H1 (cell line): ENCODE measurements around the gene EN2. TPM values are rescaled to one million over a fixed set of nuclear protein-coding genes. Genes with fewer than 3 reads are reported as not detected.

Source experiments
- CTCF ChIA-PET: fragments of 300-600 bp; sonication (Branson Sonifier 250); formaldehyde crosslinking; loops from one replicate; lab custom pipeline; 2021; ENCODE audit not compliant: partially characterized antibody; lab: Charles Lee
- POLR2A ChIA-PET: fragments of 300-600 bp; sonication (Branson Sonifier 250); formaldehyde crosslinking; loops from one replicate; lab custom pipeline; 2021; ENCODE audit warnings: inconsistent platforms; ENCODE audit not compliant: partially characterized antibody; lab: Charles Lee
- DNase-seq, 2 experiments: peaks; one replicate each; pipeline versions ENCODE4 v3.0.0 to v3.0.0-alpha.2; 2010 to 2022; ENCODE audit warnings: low spot score in 2 of 2, low read depth in 1 of 2, mixed read lengths in 1 of 2
- FAIRE-seq: peaks from 2 replicates; lab custom pipeline; 2011; peaks lifted over from hg19 to GRCh38; lab: Jason Lieb, UNC
- H2AFZ ChIP-seq: 2 replicates; pipeline ENCODE4 v1.8.1; 2012; ENCODE audit warnings: low read length, inconsistent platforms
- H2AK5ac ChIP-seq: 2 replicates; pipeline ENCODE4 v1.6.1; 2013; ENCODE audit warnings: low read depth, low read length
- H2BK120ac ChIP-seq: replicated peaks from 2 replicates; pipeline ENCODE3; 2013; ENCODE audit warnings: low read depth, low read length, inconsistent platforms
- H2BK12ac ChIP-seq: 2 replicates; pipeline ENCODE4 v1.6.1; 2013; ENCODE audit warnings: low read depth, low read length
- H2BK15ac ChIP-seq: 2 replicates; pipeline ENCODE4 v1.6.1; 2013; ENCODE audit warnings: low read length
- H2BK20ac ChIP-seq: 2 replicates; pipeline ENCODE4 v1.6.1; 2013; ENCODE audit warnings: low read length
- H2BK5ac ChIP-seq: 2 replicates; pipeline ENCODE4 v1.6.1; 2013; ENCODE audit warnings: low read depth, low read length
- H3K14ac ChIP-seq: 2 replicates; pipeline ENCODE4 v1.6.1; 2013; ENCODE audit warnings: inconsistent platforms; ENCODE audit not compliant: insufficient read length
- H3K18ac ChIP-seq: 2 replicates; pipeline ENCODE4 v1.6.1; 2013; ENCODE audit warnings: low read length; ENCODE audit errors: extremely low read depth
- H3K23ac ChIP-seq: 2 replicates; pipeline ENCODE4 v1.6.1; 2013; ENCODE audit warnings: inconsistent platforms; ENCODE audit not compliant: insufficient read length
- H3K23me2 ChIP-seq: 2 replicates; pipeline ENCODE4 v1.6.1; 2013; ENCODE audit warnings: low read depth, low read length
- H3K27ac ChIP-seq: 2 replicates; pipeline ENCODE4 v1.6.1; 2011; ENCODE audit warnings: low read depth, low read length, inconsistent platforms
- H3K27me3 ChIP-seq, 4 experiments: replicated peaks in 1 of 4; 1 replicate in 1 of 4; 2 replicates in 3 of 4; pipeline versions ENCODE4 v1.6.1 to v1.8.1; 2011 to 2013; ENCODE audit warnings: low read length in 3 of 4, mild to moderate bottlenecking in 3 of 4, inconsistent platforms in 2 of 4, mixed read lengths in 2 of 4, moderate library complexity in 1 of 4; ENCODE audit not compliant: control insufficient read depth in 3 of 4, insufficient read depth in 3 of 4; ENCODE audit errors: extremely low read depth in 1 of 4
- H3K36me3 ChIP-seq, 4 experiments: 2 replicates each; pipeline versions ENCODE4 v1.6.1 to v1.8.1; 2011 to 2013; ENCODE audit warnings: mild to moderate bottlenecking in 4 of 4, low read length in 3 of 4, moderate library complexity in 2 of 4, control low read depth in 1 of 4, inconsistent platforms in 1 of 4; ENCODE audit not compliant: insufficient read depth in 4 of 4, control insufficient read depth in 2 of 4
- H3K4ac ChIP-seq: replicated peaks from 2 replicates; pipeline ENCODE3; 2013; ENCODE audit warnings: low read length, low read depth, mixed read lengths, inconsistent platforms; ENCODE audit not compliant: insufficient read length
- H3K4me1 ChIP-seq, 4 experiments: replicated peaks in 1 of 4; 1 replicate in 1 of 4; 2 replicates in 3 of 4; pipeline versions ENCODE4 v1.6.1 to v1.8.1; 2011 to 2013; ENCODE audit warnings: low read length in 3 of 4, inconsistent platforms in 2 of 4, mixed read lengths in 1 of 4; ENCODE audit not compliant: insufficient read depth in 4 of 4, control insufficient read depth in 3 of 4
- H3K4me2 ChIP-seq, 2 experiments: 2 replicates each; pipeline versions ENCODE4 v1.6.1 to v1.8.1; 2011 to 2013; ENCODE audit warnings: low read depth in 2 of 2, low read length in 2 of 2, control low read depth in 1 of 2, inconsistent platforms in 1 of 2, mild to moderate bottlenecking in 1 of 2; ENCODE audit not compliant: insufficient read depth in 1 of 2
- H3K4me3 ChIP-seq, 4 experiments: fragments of 200-600, 300-600 bp in 1 of 4; sonication (generic), shearing (Covaris generic), sonication (Bioruptor Twin) in 1 of 4; 2 replicates each; pipeline versions ENCODE4 v1.5.1 to v1.8.1; 2011 to 2016; ENCODE audit warnings: low read length in 4 of 4, low read depth in 3 of 4, control low read depth in 2 of 4, inconsistent platforms in 2 of 4, mild to moderate bottlenecking in 2 of 4, mixed read lengths in 1 of 4, moderate library complexity in 1 of 4; ENCODE audit not compliant: insufficient read depth in 2 of 4; ENCODE audit errors: extremely low read depth in 1 of 4
- H3K56ac ChIP-seq: replicated peaks from 2 replicates; pipeline ENCODE3; 2013; ENCODE audit warnings: low read depth, mild to moderate bottlenecking, mixed read lengths, low read length, inconsistent platforms; ENCODE audit not compliant: insufficient read length
- H3K79me1 ChIP-seq: 2 replicates; pipeline ENCODE4 v1.6.1; 2013; ENCODE audit warnings: low read depth, low read length, control low read depth
- H3K79me2 ChIP-seq, 2 experiments: 2 replicates each; pipeline versions ENCODE4 v1.6.1 to v1.8.1; 2012 to 2013; ENCODE audit warnings: low read length in 2 of 2, mild to moderate bottlenecking in 2 of 2, inconsistent platforms in 1 of 2; ENCODE audit not compliant: insufficient read depth in 2 of 2, control insufficient read depth in 1 of 2
- H3K9ac ChIP-seq, 4 experiments: replicated peaks in 1 of 4; 1 replicate in 1 of 4; 2 replicates in 3 of 4; pipeline versions ENCODE4 v1.6.1 to v1.8.1; 2011 to 2013; ENCODE audit warnings: low read depth in 3 of 4, low read length in 3 of 4, control low read depth in 2 of 4, mild to moderate bottlenecking in 2 of 4, moderate library complexity in 2 of 4, inconsistent platforms in 1 of 4; ENCODE audit errors: extremely low read depth in 1 of 4
- H3K9me3 ChIP-seq, 2 experiments: 2 replicates each; pipeline versions ENCODE4 v1.6.1 to v1.8.1; 2012 to 2013; ENCODE audit warnings: mild to moderate bottlenecking in 2 of 2, moderate library complexity in 2 of 2, control low read depth in 1 of 2, inconsistent platforms in 1 of 2, low read depth in 1 of 2, low read length in 1 of 2, mixed read lengths in 1 of 2; ENCODE audit not compliant: insufficient read depth in 2 of 2
- H4K20me1 ChIP-seq, 2 experiments: replicated peaks in 1 of 2; 2 replicates each; pipeline versions ENCODE3 to v1.8.1; 2011 to 2013; ENCODE audit warnings: inconsistent platforms in 2 of 2, low read length in 2 of 2, mild to moderate bottlenecking in 1 of 2; ENCODE audit not compliant: insufficient read depth in 2 of 2, control insufficient read depth in 1 of 2
- H4K5ac ChIP-seq: 2 replicates; pipeline ENCODE4 v1.6.1; 2013; ENCODE audit warnings: low read length, low read depth, mixed read lengths, inconsistent platforms; ENCODE audit not compliant: insufficient read length
- H4K8ac ChIP-seq: 2 replicates; pipeline ENCODE4 v1.8.0; 2013; ENCODE audit warnings: mild to moderate bottlenecking, moderate library complexity, low read length, inconsistent platforms; ENCODE audit not compliant: insufficient read depth; ENCODE audit errors: extremely low read depth
- H4K91ac ChIP-seq: replicated peaks from 2 replicates; pipeline ENCODE3; 2013; ENCODE audit warnings: low read length, mixed read lengths, inconsistent platforms; ENCODE audit not compliant: insufficient read length
- EGR1 ChIP-seq: IDR thresholded peaks from 2 replicates; pipeline ENCODE4 v1.6.1; 2011; ENCODE audit warnings: low read depth, low read length, borderline replicate concordance
- FOSL1 ChIP-seq: IDR thresholded peaks from 2 replicates; pipeline ENCODE4 v1.6.1; 2011; ENCODE audit warnings: mild to moderate bottlenecking, low read depth, low read length, moderate library complexity; ENCODE audit not compliant: insufficient read depth
- JUN ChIP-seq: IDR thresholded peaks from 2 replicates; pipeline ENCODE4 v1.6.1; 2011; ENCODE audit warnings: low read depth, mild to moderate bottlenecking, improper control_type of control experiment, low read length
- SAP30 ChIP-seq: fragments of 300-600 bp; sonication (generic); IDR thresholded peaks from 2 replicates; pipeline ENCODE4 v1.7.1; 2012; ENCODE audit warnings: low read length, moderate library complexity, mild to moderate bottlenecking, inconsistent platforms; ENCODE audit not compliant: insufficient read depth, insufficient replicate concordance
- TCF12 ChIP-seq: IDR thresholded peaks from 2 replicates; pipeline ENCODE4 v1.6.1; 2011; ENCODE audit warnings: low read depth, mild to moderate bottlenecking, low read length
- USF2 ChIP-seq: IDR thresholded peaks from 2 replicates; pipeline ENCODE4 v1.6.1; 2011; ENCODE audit warnings: low read length, improper control_type of control experiment
- WGBS, 2 experiments: shearing (Covaris generic) in 1 of 2; methylation state at CpG; one replicate each; pipeline versions ENCODE4 v1.1.6 to v1.1.7; 2013 to 2015; ENCODE audit warnings: low lambda C conversion rate in 2 of 2, mixed read lengths in 2 of 2, inconsistent platforms in 1 of 2, low coverage in 1 of 2, missing lambda C conversion rate in 1 of 2; ENCODE audit not compliant: insufficient replicate concordance in 2 of 2, insufficient coverage in 1 of 2, insufficient read length in 1 of 2; ENCODE audit errors: extremely low coverage in 1 of 2, missing lambda C conversion rate in 1 of 2; 5-methylcytosine and 5-hydroxymethylcytosine counted together
- polyA plus RNA-seq, 7 experiments: library from polyadenylated mRNA; depleted of rRNA in 3 of 7; stranded (reverse) in 5 of 7; unstranded in 2 of 7; fragments of >200 nt in 5 of 7; fragments of 200-250 nt in 2 of 7; gene quantifications; 1 replicate in 5 of 7; 2 replicates in 1 of 7; 4 replicates in 1 of 7; pipeline versions ENCODE4 v1.2.1 to v1.2.3, GENCODE V29; 2011 to 2013; ENCODE audit warnings: missing spikeins in 2 of 7, mixed read lengths in 2 of 7
- total RNA-seq: library from RNA; stranded (reverse); fragmentation: NEBNext Ultra II Directional; extraction: Animal tissue kit (Norgen Biotek cat#: 25700); gene quantifications from 2 replicates; pipeline ENCODE4 v1.2.1, GENCODE V29; 2021
- TF ChIP-seq, protein P1 (sequence below), 3 experiments: IDR thresholded peaks; 1 replicate in 2 of 3; 2 replicates in 1 of 3; pipeline versions ENCODE4 v1.5.1 to v1.6.1; 2011; ENCODE audit warnings: low read length in 3 of 3, mild to moderate bottlenecking in 3 of 3, inconsistent platforms in 2 of 3, low read depth in 1 of 3, moderate library complexity in 1 of 3; ENCODE audit not compliant: insufficient read depth in 1 of 3; ENCODE audit errors: control extremely low read depth in 1 of 3

EN2 gene
- total and polyA plus RNA-seq, 2 of the 8 experiments (the other 6 are each of a cell fraction or from before 2014, with no cell fraction given) = not detected

DNA sequence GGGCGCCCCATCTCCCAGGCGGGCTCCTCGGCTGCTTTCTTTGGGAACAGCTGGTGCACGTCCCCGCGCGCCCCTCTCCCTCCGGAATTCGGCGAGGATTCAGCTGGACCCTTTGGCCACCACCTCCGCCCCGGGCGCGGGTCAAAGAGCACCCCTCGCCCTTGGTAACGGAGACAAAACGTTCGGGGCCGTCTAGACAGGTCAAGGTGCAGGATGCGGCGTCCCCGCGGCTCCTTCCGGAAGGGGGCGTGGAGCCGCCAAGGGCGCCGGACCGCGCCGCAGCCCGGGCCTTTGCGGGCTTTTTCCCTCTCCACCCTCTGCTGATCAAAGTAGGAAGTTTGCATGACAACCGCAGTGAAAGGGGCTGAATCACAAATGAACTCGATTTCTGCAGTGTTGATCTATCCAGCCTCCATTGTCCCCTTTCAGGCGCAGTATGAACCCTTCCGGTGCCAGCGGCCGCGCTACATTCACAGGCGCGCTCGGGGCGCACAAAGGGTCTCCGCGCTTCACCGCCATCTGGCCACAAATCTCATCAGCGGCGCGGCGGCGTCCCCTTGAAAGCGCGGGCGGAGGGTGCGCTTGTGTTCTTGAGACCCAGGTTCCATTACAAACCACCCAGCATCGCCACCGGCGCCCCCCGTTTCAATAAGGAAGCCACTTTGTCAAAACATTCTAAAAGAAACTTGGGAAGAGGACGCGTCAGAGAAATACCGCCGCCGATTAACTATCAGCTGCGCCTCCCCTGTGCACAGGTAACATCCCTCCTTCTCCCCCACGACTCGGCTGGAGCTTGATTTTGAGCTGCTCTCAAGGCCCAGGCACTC lies 52.0 kb downstream of the EN2 start:
- Histone ChIP-seq H2BK15ac (no peak overlapping the region), H3K23ac (no peak overlapping the region), H2AFZ (no peak overlapping the region), H4K20me1 (peaks cover 12 to 19% of the 10 kb centered on the region in 2 experiments), H3K4me3 (peak overlapping the region; percentile 25 to 60 (median 31)), H3K56ac (no peak overlapping the region), H2BK5ac (no peak overlapping the region), H2BK12ac (no peak overlapping the region), H3K27me3 (peaks cover 57 to 96% (median 80%) of the 10 kb centered on the region in 4 experiments), H3K9ac (no peak overlapping the region), H3K18ac (no peak overlapping the region), H2AK5ac (no peak overlapping the region), H3K4me1 (peaks cover 0 to 14% (median 2%) of the 10 kb centered on the region in 4 experiments; a peak in 5 of 7 replicates), H3K4me2 (peak overlapping the region; percentile 49 to 69), H2BK20ac (no peak overlapping the region), H3K4ac (no peak overlapping the region), H3K14ac (no peak overlapping the region), H2BK120ac (no peak overlapping the region), H4K5ac (no peak overlapping the region), H3K36me3 (no peaks in the 10 kb centered on the region; a peak in 1 of 8 replicates), H3K79me2 (no peaks in the 10 kb centered on the region), H3K79me1 (no peaks in the 10 kb centered on the region), H3K9me3 (no peaks in the 10 kb centered on the region), H4K91ac (no peak overlapping the region), H3K23me2 (peaks cover 3% of the 10 kb centered on the region), H4K8ac (no peak overlapping the region; the same call in 1 of the 2 replicates), H3K27ac (no peak overlapping the region)
- POLR2A ChIA-PET = interaction anchor here (1.0 to 1.7 kb wide), 5 partner anchors 11 to 43 kb away, joined by 3 to 4 read pairs (median 3); no protein-coding TSS in a partner anchor
- CTCF ChIA-PET = interaction anchor here (0.7 to 1.9 kb wide), 9 partner anchors 21 to 105 kb away, joined by 3 to 6 read pairs (median 5); no protein-coding TSS in a partner anchor
- DNase-seq = peak; percentile 63 to 84
- FAIRE-seq = no peak
- 0% methylated on average over 57 of the region's 68 CpGs; no CpG with 5 or more reads in 1 of the 2 experiments for WGBS, 2 experiments
- TF ChIP-seq USF2 = no peak
- TF ChIP-seq FOSL1 = no peak
- peak; percentile 70 for TF ChIP-seq SAP30
- TF ChIP-seq JUN = 0 out of 2 replicates have a peak, but pooled peaks have one; percentile 20
- TF ChIP-seq, protein P1, sequence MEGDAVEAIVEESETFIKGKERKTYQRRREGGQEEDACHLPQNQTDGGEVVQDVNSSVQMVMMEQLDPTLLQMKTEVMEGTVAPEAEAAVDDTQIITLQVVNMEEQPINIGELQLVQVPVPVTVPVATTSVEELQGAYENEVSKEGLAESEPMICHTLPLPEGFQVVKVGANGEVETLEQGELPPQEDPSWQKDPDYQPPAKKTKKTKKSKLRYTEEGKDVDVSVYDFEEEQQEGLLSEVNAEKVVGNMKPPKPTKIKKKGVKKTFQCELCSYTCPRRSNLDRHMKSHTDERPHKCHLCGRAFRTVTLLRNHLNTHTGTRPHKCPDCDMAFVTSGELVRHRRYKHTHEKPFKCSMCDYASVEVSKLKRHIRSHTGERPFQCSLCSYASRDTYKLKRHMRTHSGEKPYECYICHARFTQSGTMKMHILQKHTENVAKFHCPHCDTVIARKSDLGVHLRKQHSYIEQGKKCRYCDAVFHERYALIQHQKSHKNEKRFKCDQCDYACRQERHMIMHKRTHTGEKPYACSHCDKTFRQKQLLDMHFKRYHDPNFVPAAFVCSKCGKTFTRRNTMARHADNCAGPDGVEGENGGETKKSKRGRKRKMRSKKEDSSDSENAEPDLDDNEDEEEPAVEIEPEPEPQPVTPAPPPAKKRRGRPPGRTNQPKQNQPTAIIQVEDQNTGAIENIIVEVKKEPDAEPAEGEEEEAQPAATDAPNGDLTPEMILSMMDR (IDR thresholded peaks at IDR 0.05; ENCODE audit: control extremely low read depth in 1 of 3, insufficient read depth in 1 of 3, low read depth in 1 of 3, low read length in 3 of 3) = peak; percentile 13 to 28 (median 28); a peak in 3 of 4 replicates
- 0 out of 2 replicates have a peak, but pooled peaks have one; percentile 63 for TF ChIP-seq TCF12
- no peak for TF ChIP-seq EGR1
